ENCODE data around the gene NOS3. TPM values are rescaled to one million over a fixed set of nuclear protein-coding genes. Genes with fewer than 3 reads are reported as not detected.

Gene NOS3
- total RNA-seq, 1 donor from 2014 or later, result 1.7 TPM

GRCh38 chr7:151059367-151060112, 68.7 kb downstream of the NOS3 start, which contains the start of gene SLC4A2:
Gene SLC4A2 (plus strand): TSS chr7:151059589. CDS start chr7:151061988, 2,399 bp downstream.
- Mint-ChIP-seq H3K36me3 (no peaks in the 10 kb centered on the region), H3K4me1 (ENCODE audit: unreplicated experiment) (peaks cover 38% of the 10 kb centered on the region), H3K4me3 (peak within 1 kb of the TSS; percentile 98), H3K9me3 (no peaks in the 10 kb centered on the region), H3K27me3 (no peaks in the 10 kb centered on the region), H3K27ac (peak within 1 kb of the TSS; percentile 96)
- DNase-seq (ENCODE audit: extremely low spot score, unreplicated experiment), result peak; percentile 81
- peak; percentile 75 for TF ChIP-seq CTCF (conservative IDR thresholded peaks at IDR 0.05)

- Mint-ChIP-seq H3K27me3 (no peaks in the 10 kb centered on the region), H3K4me3 (peak overlapping the region; percentile 98), H3K4me1 (ENCODE audit: unreplicated experiment) (peaks cover 38% of the 10 kb centered on the region), H3K27ac (peak overlapping the region; percentile 48), H3K36me3 (no peaks in the 10 kb centered on the region), H3K9me3 (no peaks in the 10 kb centered on the region)
- peak; percentile 6 for TF ChIP-seq CTCF (conservative IDR thresholded peaks at IDR 0.05)
- DNase-seq (ENCODE audit: extremely low spot score, unreplicated experiment), result no peak
Measured at GRCh38 chr7:151060113-151060415, 69.2 kb downstream of the NOS3 start.

GRCh38 chr7:151060416-151061212, 69.8 kb downstream of the NOS3 start:
- no peak for DNase-seq (ENCODE audit: extremely low spot score, unreplicated experiment)
- Mint-ChIP-seq H3K4me3 (peak overlapping the region; percentile 98), H3K9me3 (no peaks in the 10 kb centered on the region), H3K27me3 (no peaks in the 10 kb centered on the region), H3K4me1 (ENCODE audit: unreplicated experiment) (peaks cover 38% of the 10 kb centered on the region), H3K27ac (peak overlapping the region; percentile 75), H3K36me3 (no peaks in the 10 kb centered on the region)
- TF ChIP-seq CTCF (conservative IDR thresholded peaks at IDR 0.05), result no peak

GRCh38 chr7:151061213-151062110, 70.6 kb downstream of the NOS3 start:
- Mint-ChIP-seq H3K27ac (peak overlapping the region; percentile 75), H3K9me3 (no peaks in the 10 kb centered on the region), H3K4me1 (ENCODE audit: unreplicated experiment) (peaks cover 33% of the 10 kb centered on the region), H3K36me3 (no peaks in the 10 kb centered on the region), H3K27me3 (no peaks in the 10 kb centered on the region), H3K4me3 (peak overlapping the region; percentile 98)
- no peak for TF ChIP-seq CTCF (conservative IDR thresholded peaks at IDR 0.05)
- no peak for DNase-seq (ENCODE audit: extremely low spot score, unreplicated experiment)

- no peak for DNase-seq (ENCODE audit: extremely low spot score, unreplicated experiment)
- H3K4me1 Mint-ChIP-seq (ENCODE audit: unreplicated experiment), result peaks cover 28% of the 10 kb centered on the region
- no peak for TF ChIP-seq CTCF (conservative IDR thresholded peaks at IDR 0.05)
- peak overlapping the region; percentile 78 for H3K4me3 Mint-ChIP-seq
- no peaks in the 10 kb centered on the region for H3K36me3 Mint-ChIP-seq
- H3K9me3 Mint-ChIP-seq, result no peaks in the 10 kb centered on the region
- H3K27ac Mint-ChIP-seq, result peak overlapping the region; percentile 50
- H3K27me3 Mint-ChIP-seq, result no peaks in the 10 kb centered on the region
Measured at GRCh38 chr7:151062111-151062398, 71.2 kb downstream of the NOS3 start.

Measured in type B pancreatic cell (in vitro differentiated cells).